GM23338 (cell line): ENCODE measurements around the gene OPN1SW. TPM values are rescaled to one million over a fixed set of nuclear protein-coding genes. Genes with fewer than 3 reads are reported as not detected.

ENCODE experiments used
- ATAC-seq: fragments of 200-7000 bp; cut with Tn5 transposase; 3 replicates; pipeline ENCODE4 v1.9.1; 2020
- DNase-seq: peaks from one replicate; pipeline ENCODE4 v3.0.0-alpha.2; 2015; ENCODE audit warnings: low spot score
- H2AFZ ChIP-seq: fragments of 200-600 bp; sonication (generic); 2 replicates; pipeline ENCODE4 v1.8.0; 2016; ENCODE audit warnings: antibody characterized with exemption, mild to moderate bottlenecking, moderate library complexity
- H3F3A ChIP-seq: fragments of 200-600 bp; sonication (generic); replicated peaks from 2 replicates; pipeline ENCODE4 v1.8.0; 2017; ENCODE audit warnings: antibody characterized with exemption, mixed run types, low read depth
- H3K27ac ChIP-seq: fragments of 200-600 bp; sonication (generic); 2 replicates; pipeline ENCODE4 v1.6.1; 2016; ENCODE audit warnings: low read depth
- H3K27me3 ChIP-seq: fragments of 200-600 bp; sonication (generic); 2 replicates; pipeline ENCODE4 v1.8.0; 2016; ENCODE audit warnings: mild to moderate bottlenecking, mixed run types, moderate library complexity; ENCODE audit not compliant: insufficient read depth
- H3K36me3 ChIP-seq: fragments of 200-600 bp; sonication (generic); 2 replicates; pipeline ENCODE4 v1.8.0; 2016; ENCODE audit warnings: mild to moderate bottlenecking; ENCODE audit not compliant: insufficient read depth
- H3K4me1 ChIP-seq: fragments of 200-600 bp; sonication (generic); 2 replicates; pipeline ENCODE4 v1.8.0; 2016; ENCODE audit warnings: mild to moderate bottlenecking, moderate library complexity; ENCODE audit not compliant: insufficient read depth
- H3K4me2 ChIP-seq: fragments of 200-600 bp; sonication (generic); 2 replicates; pipeline ENCODE4 v1.7.1; 2017; ENCODE audit warnings: mixed run types
- H3K4me3 ChIP-seq: fragments of 200-600 bp; sonication (generic); 2 replicates; pipeline ENCODE4 v1.6.1; 2016; ENCODE audit warnings: mixed run types
- H3K79me2 ChIP-seq: fragments of 200-600 bp; sonication (generic); replicated peaks from 2 replicates; pipeline ENCODE4 v1.8.0; 2017; ENCODE audit warnings: mild to moderate bottlenecking; ENCODE audit not compliant: insufficient read depth
- H3K9me2 ChIP-seq: fragments of 200-600 bp; sonication (generic); 2 replicates; pipeline ENCODE4 v1.8.0; 2017; ENCODE audit not compliant: insufficient read depth
- H4K20me1 ChIP-seq: fragments of 200-600 bp; sonication (generic); replicated peaks from 2 replicates; pipeline ENCODE4 v1.8.0; 2017; ENCODE audit warnings: mild to moderate bottlenecking; ENCODE audit not compliant: insufficient read depth
- H3K27ac Mint-ChIP-seq: 2 replicates; pipeline ENCODE4 v1.8.0; 2020; ENCODE audit warnings: inconsistent platforms, mild to moderate bottlenecking, moderate library complexity, mixed read lengths
- H3K27me3 Mint-ChIP-seq: 3 replicates; pipeline ENCODE4 v1.8.0; 2022; ENCODE audit warnings: low read depth, mild to moderate bottlenecking, moderate library complexity, mixed read lengths, inconsistent platforms; ENCODE audit not compliant: insufficient read depth, poor library complexity
- H3K36me3 Mint-ChIP-seq: 3 replicates; pipeline ENCODE4 v1.8.0; 2021; ENCODE audit warnings: low read depth, mild to moderate bottlenecking, inconsistent platforms, moderate library complexity, mixed read lengths
- H3K4me1 Mint-ChIP-seq: 3 replicates; pipeline ENCODE4 v1.8.0; 2020; ENCODE audit warnings: mild to moderate bottlenecking, inconsistent platforms, mixed read lengths
- H3K4me3 Mint-ChIP-seq: 3 replicates; pipeline ENCODE4 v1.8.0; 2021; ENCODE audit warnings: moderate library complexity, mild to moderate bottlenecking, inconsistent platforms, mixed read lengths
- H3K9me3 Mint-ChIP-seq: 3 replicates; pipeline ENCODE4 v1.8.0; 2020; ENCODE audit warnings: moderate library complexity, mild to moderate bottlenecking, inconsistent platforms, mixed read lengths
- CREB1 ChIP-seq: fragments of 250-450 bp; sonication (Bioruptor Pico); IDR thresholded peaks from 2 replicates; pipeline ENCODE4 v1.5.0; 2020; ENCODE audit warnings: low read depth, mild to moderate bottlenecking, moderate library complexity
- EZH2 ChIP-seq: fragments of 200-600 bp; sonication (generic); IDR thresholded peaks from one replicate; pipeline ENCODE4 v1.8.0; 2017; ENCODE audit warnings: antibody characterized with exemption, mild to moderate bottlenecking, low read depth; ENCODE audit not compliant: unreplicated experiment
- EZH2phosphoT487 ChIP-seq: fragments of 200-600 bp; sonication (generic); IDR thresholded peaks from one replicate; pipeline ENCODE4 v1.8.1; 2018; ENCODE audit warnings: antibody characterized with exemption; ENCODE audit not compliant: unreplicated experiment
- POLR2AphosphoS5 ChIP-seq: IDR thresholded peaks from 2 replicates; pipeline ENCODE4 v1.6.1; 2016; ENCODE audit warnings: antibody characterized with exemption, low read depth
- REST ChIP-seq: IDR thresholded peaks from one replicate; pipeline ENCODE4 v1.6.1; 2018; ENCODE audit warnings: antibody characterized with exemption; ENCODE audit not compliant: unreplicated experiment
- ZNF114 ChIP-seq: fragments of 250-450 bp; sonication (Bioruptor Pico); IDR thresholded peaks from 2 replicates; pipeline ENCODE4 v1.5.0; 2020; ENCODE audit warnings: mild to moderate bottlenecking, moderate library complexity
- ZNF462 ChIP-seq: fragments of 250-450 bp; sonication (Bioruptor Pico); IDR thresholded peaks from 2 replicates; pipeline ENCODE4 v1.5.0; 2020; ENCODE audit warnings: mild to moderate bottlenecking, moderate library complexity
- polyA plus RNA-seq: library from polyadenylated mRNA; unstranded; fragments of >200 nt; fragmentation: Nextera tagmentation; extraction: Ambion mirVana; gene quantifications from 2 replicates; pipeline ENCODE4 v1.2.1, GENCODE V29; 2016
- total RNA-seq: library from RNA; depleted of rRNA; stranded (reverse); fragments of >200 nt; shearing (Covaris generic); gene quantifications from 2 replicates; pipeline ENCODE4 v1.2.3, GENCODE V29; 2014

Gene OPN1SW
- total and polyA plus RNA-seq, 2 experiments from 2014 or later, result 0.50 TPM; not detected in 1

DNA sequence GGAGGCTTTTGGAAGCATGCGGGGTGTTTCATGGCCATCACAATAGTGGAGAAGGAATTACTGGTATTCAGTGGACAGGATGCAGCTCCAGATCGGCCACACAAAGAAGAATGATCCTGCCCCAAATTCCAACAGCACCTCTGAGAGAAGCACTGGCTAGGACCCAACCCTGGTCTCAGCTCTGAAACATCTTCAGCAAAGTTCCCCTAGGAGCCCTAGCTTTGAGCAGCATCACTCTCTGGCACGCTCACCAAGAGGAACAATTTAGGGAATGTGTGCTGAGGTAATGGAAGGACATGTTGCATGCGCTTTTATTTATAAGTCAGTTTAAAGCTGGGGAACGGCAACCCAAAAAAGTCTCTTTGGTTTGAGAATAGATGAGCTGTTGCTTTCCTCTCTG, 5.5 kb upstream of the OPN1SW start:
- Mint-ChIP-seq H3K36me3 (peaks cover 7% of the 10 kb centered on the region; the same call in 1 of the 3 replicates), H3K9me3 (peaks cover 27% of the 10 kb centered on the region), H3K27ac (no peak overlapping the region), H3K4me3 (no peak overlapping the region), H3K27me3 (peaks cover 11% of the 10 kb centered on the region), H3K4me1 (peaks cover 12% of the 10 kb centered on the region)
- Histone ChIP-seq H3K36me3 (no peaks in the 10 kb centered on the region), H3F3A (0 out of 2 replicates have a peak, but pooled peaks cover 3% of the 10 kb centered on the region), H3K79me2 (no peaks in the 10 kb centered on the region), H3K9me2 (no peaks in the 10 kb centered on the region), H3K4me2 (no peak overlapping the region), H2AFZ (no peak overlapping the region), H4K20me1 (no peaks in the 10 kb centered on the region), H3K4me3 (no peak overlapping the region), H3K4me1 (no peaks in the 10 kb centered on the region), H3K27me3 (no peaks in the 10 kb centered on the region), H3K27ac (no peak overlapping the region)
- ATAC-seq (no peak), DNase-seq (no peak)
- TF ChIP-seq ZNF114 (CRISPR knock-in tag), result no peak
- TF ChIP-seq REST, result no peak
- no peak for TF ChIP-seq EZH2phosphoT487
- TF ChIP-seq CREB1 (CRISPR knock-in tag), result no peak
- TF ChIP-seq EZH2, result no peak
- TF ChIP-seq POLR2AphosphoS5, result no peak

- peak; percentile 29 for TF ChIP-seq REST
- no peak for TF ChIP-seq ZNF462 (CRISPR knock-in tag)
- Histone ChIP-seq H3K27me3 (no peaks in the 10 kb centered on the region), H3K79me2 (no peaks in the 10 kb centered on the region), H3K36me3 (no peaks in the 10 kb centered on the region), H3K9me2 (no peaks in the 10 kb centered on the region), H4K20me1 (no peaks in the 10 kb centered on the region), H3K4me3 (no peak overlapping the region), H3F3A (0 out of 2 replicates have a peak, but pooled peaks cover 3% of the 10 kb centered on the region), H3K4me2 (no peak overlapping the region), H2AFZ (no peak overlapping the region), H3K27ac (no peak overlapping the region), H3K4me1 (no peaks in the 10 kb centered on the region)
- ATAC-seq, result no peak
- Mint-ChIP-seq H3K27ac (no peak overlapping the region), H3K4me1 (peaks cover 12% of the 10 kb centered on the region), H3K9me3 (peaks cover 27% of the 10 kb centered on the region), H3K36me3 (peaks cover 12% of the 10 kb centered on the region; the same call in 1 of the 3 replicates), H3K4me3 (no peak overlapping the region), H3K27me3 (peaks cover 11% of the 10 kb centered on the region)
- no peak for DNase-seq
These were observed 3.4 kb upstream of the OPN1SW start for GRCh38 chr7:128778946-128779345.
